Stimulated activated CD8-positive, alpha-beta memory T cell treated with anti-CD3 and anti-CD28 coated beads, Interleukin-12 subunit alpha, Interleukin-12 subunit beta, amount 100 ng/mL, for 4 hours (primary cell): ENCODE results near the gene CHCHD10.

ENCODE experiments used
- DNase-seq: peaks from one replicate; pipeline ENCODE4 v3.0.0-alpha.2; 2020; ENCODE audit warnings: low read depth

Gene CHCHD10

GRCh38 chr22:23787600-23787896, 19.8 kb upstream of the CHCHD10 start:
- no peak for DNase-seq

- DNase-seq: peak; percentile 82
These were observed 19.2 kb upstream of the CHCHD10 start, which contains the start of gene SMARCB1 for GRCh38 chr22:23786752-23787599. SMARCB1 (plus strand) TSS chr22:23786966; CDS start chr22:23787170, 204 bp downstream.

- no peak for DNase-seq
These were observed 18.5 kb upstream of the CHCHD10 start for GRCh38 chr22:23786261-23786710.

- no peak for DNase-seq
These were observed 16.5 kb upstream of the CHCHD10 start for GRCh38 chr22:23784215-23784732.

- no peak for DNase-seq
These were observed 15.7 kb upstream of the CHCHD10 start for GRCh38 chr22:23783265-23784150.

- no peak for DNase-seq
These were observed 14.9 kb upstream of the CHCHD10 start for GRCh38 chr22:23782703-23783102.

- no peak for DNase-seq
These were observed 14.5 kb upstream of the CHCHD10 start for GRCh38 chr22:23782252-23782651.

- no peak for DNase-seq
These were observed 13.9 kb upstream of the CHCHD10 start for GRCh38 chr22:23781511-23782183.

- DNase-seq: no peak
These were observed 13.3 kb upstream of the CHCHD10 start for GRCh38 chr22:23781065-23781464.

GRCh38 chr22:23780146-23780748, 12.5 kb upstream of the CHCHD10 start:
- no peak for DNase-seq

- no peak for DNase-seq
These were observed 12.0 kb upstream of the CHCHD10 start for GRCh38 chr22:23779731-23780130.

GRCh38 chr22:23779083-23779482, 11.3 kb upstream of the CHCHD10 start:
- no peak for DNase-seq

GRCh38 chr22:23778577-23778900, 10.8 kb upstream of the CHCHD10 start:
- DNase-seq: no peak

- DNase-seq: no peak
These were observed 10.2 kb upstream of the CHCHD10 start for GRCh38 chr22:23777776-23778576.

GRCh38 chr22:23775779-23776375, 8.1 kb upstream of the CHCHD10 start:
- no peak for DNase-seq

- no peak for DNase-seq
These were observed 7.2 kb upstream of the CHCHD10 start for GRCh38 chr22:23774922-23775436.

- no peak for DNase-seq
These were observed 6.5 kb upstream of the CHCHD10 start for GRCh38 chr22:23774114-23774921.

GRCh38 chr22:23773483-23774113, 5.8 kb upstream of the CHCHD10 start:
- DNase-seq: no peak
